ENCODE results near the gene TREML1.

The TREML1 gene

GRCh38 chr6:41179163-41179562 is 25.0 kb upstream of the TREML1 start:
- no peak for DNase-seq (ENCODE audit: low read depth in 2 of 2)

DNA sequence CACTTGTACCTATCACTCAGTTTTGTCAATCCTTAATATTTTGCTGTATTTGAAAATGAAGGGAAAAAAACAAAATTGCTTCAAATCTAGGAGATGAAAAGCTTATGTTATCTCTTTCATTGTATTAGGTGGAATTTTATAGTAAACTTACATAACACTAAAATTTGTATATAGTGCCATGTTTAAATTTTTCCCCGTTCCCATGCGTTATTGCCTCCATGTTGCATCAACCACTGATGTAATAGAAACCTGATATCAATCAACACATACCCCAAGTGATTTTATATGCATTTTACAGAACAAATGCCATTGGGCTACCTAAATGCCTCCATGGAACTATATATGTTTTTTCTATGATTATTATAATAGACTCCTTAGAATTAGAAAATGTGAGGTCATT is 23.5 kb upstream of the TREML1 start:
- DNase-seq (ENCODE audit: low read depth in 2 of 2): no peak

- DNase-seq (ENCODE audit: low read depth in 2 of 2): no peak
Measured at GRCh38 chr6:41177287-41177686, 23.1 kb upstream of the TREML1 start.

DNA sequence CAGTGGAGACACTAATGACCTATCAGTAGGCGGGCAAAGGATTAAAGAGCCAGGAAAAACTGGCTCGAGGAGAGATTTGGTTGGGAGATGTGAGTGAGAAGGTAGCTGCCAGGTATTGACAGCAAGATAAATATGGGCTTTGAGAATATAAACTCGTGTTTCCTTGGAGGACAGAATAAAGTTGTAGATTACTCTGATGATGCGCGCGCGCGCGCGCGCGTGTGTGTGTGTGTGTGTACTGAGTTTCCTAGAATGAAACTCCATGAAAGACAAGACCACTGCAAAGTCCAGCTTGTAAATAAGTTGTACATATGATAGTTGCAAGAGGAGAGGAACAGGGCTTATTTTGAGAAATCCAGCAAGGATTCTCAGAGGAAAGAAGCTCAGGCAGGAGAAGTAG is 22.0 kb upstream of the TREML1 start:
- DNase-seq (ENCODE audit: low read depth in 2 of 2): no peak

- no peak for DNase-seq (ENCODE audit: low read depth in 2 of 2)
Measured at GRCh38 chr6:41175084-41175483, 20.9 kb upstream of the TREML1 start.

GRCh38 chr6:41174610-41175009 is 20.5 kb upstream of the TREML1 start:
- DNase-seq (ENCODE audit: low read depth in 2 of 2): no peak

- no peak for DNase-seq (ENCODE audit: low read depth in 2 of 2)
Measured at GRCh38 chr6:41171908-41172307, 17.8 kb upstream of the TREML1 start.

DNA sequence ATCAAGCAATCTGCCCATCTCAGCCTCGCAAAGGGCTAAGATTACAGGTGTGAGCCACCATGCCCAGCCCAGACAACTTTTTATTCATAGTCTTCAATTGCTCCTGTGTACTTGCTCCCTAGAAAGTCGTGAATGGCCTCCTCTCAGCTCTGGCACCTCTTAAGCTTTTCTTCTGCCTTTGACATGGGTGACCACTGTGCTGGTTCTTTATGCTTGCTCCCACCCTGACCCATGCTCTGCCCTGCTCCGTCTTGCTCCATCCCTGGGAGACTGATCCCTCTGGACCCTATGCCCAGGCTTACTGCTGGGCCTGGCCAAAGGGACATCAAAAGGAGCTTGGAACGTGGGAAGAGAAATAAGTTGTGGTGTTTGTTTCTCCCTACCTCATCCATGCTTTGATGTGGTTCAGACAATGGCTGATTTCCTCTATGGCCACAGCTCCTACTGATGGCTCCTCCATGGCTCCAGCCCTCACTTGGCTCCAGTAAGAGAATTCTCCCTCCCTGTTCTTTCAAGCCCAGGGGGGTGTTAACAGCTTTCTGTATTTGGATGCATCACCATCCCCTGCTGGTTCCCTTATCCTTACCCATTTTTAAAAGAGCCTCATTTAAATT is 16.5 kb upstream of the TREML1 start:
- DNase-seq (ENCODE audit: low read depth in 2 of 2): no peak

DNA sequence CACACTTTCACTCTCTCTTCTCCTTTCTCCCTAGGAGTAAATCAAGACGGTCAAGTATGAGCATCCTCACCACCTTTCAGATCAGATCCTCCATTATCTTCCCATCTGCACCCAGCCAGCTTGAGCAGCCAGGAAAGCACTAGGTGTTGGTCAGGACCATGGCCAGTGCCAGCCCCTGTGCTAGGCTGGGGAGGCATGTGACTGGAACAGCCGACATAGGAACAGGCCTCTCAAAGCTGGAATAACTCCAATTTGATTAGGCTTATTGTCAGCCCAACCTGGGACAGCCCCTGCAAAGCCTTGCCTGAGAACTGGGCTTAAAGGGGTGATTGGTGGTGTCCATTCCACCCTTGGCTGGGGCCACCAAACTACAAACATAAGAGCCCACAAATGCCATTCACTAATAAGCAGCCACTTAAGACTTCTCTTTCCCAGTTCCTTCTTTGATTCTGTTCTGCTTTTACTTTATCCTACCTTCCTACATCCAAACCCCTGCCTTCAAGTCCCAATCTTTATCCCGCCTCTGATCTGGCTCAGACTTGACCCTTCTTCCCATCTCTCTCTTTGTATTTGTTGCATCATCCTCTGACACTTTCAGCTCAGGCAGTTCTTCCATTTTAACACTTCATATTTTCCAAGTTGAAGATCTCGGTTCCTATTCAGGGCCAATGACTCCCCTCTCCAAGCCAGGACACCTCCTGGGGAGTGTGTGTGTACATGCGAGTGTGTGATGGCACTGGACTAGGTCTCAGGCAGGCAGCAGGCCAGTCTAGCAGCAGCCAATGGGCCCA is 13.2 kb upstream of the TREML1 start:
- DNase-seq (ENCODE audit: low read depth in 2 of 2): no peak

DNA sequence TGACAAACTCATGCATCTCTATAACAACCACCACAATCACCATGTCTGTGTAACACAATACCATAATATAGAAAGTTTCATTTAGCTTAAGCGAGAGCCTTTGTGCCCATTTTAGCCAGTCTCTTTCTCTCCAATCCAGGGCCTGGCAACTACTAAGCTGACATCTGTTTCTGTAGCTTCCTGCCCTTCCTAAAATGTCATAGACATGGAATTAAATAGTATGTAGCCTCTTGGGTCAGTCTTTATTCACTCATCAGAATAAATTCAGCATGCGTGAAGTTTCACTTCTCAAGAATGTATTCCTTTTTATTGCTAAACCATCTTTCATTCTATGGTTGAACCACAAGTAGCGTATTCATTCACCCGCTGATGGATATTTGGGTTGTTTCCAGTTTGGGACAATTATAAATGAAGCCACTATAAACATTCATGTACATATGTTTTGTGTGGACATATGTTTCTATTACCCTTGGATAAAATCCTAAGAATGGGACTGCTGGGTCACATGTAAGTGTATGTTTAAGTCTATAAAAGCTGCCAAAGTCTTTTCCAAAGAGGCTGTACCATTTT is 10.5 kb upstream of the TREML1 start:
- DNase-seq (ENCODE audit: low read depth in 2 of 2): no peak

DNA sequence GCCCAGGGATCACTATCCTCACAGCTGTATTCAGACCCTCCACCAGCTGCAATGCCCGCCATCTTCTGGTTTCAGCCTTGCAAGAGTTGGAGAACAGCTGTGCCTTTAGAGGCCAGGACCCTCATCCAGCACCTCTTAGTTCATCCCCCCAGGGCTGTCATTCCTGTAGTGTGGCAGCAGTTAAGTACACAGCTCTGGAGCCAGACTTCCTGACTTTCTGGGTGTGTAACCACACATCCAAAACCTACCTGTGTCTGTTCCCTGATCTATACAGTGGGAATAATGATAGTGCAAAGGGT is 9.2 kb upstream of the TREML1 start:
- DNase-seq (ENCODE audit: low read depth in 2 of 2): no peak

DNA sequence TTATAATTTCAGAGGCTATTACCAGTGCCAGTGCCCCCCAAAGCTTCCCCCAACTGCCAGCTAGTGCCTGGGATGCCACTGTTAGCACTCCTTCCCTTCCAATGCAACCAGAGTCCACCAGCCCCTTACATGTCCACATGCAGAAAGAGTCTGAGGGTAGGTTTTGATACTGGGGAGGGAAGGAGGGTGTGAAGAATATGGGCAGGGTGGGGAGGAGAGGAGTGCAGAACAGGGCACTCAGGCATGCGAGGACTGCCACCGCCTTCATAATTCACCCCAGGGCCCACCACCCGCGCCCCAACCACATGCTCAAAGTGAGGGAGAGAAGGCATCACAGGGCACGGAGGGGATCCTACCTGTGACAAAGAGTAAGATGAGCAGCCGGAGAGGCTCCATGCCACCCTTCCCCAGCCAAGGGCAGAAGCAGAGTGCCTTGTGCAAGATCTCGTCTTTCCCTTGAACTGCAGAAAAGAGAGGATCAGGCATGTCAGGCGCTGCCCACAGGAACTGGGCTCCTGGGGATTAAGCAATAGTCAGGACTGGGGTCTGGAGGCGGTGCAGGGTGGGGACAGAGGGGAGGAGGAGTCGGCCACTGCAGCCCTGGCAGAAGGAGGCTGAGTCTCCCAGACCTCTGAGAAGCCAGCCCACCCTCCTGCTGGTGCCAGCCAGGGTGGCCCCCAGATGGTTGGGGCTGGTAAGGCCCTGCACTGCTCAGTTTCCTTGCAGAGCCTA is 8.7 kb upstream of the TREML1 start, which contains the start of gene TREM2:
Gene TREM2, minus strand, starts transcription at position 430 of the 732 bp plus-strand sequence. Its CDS starts 34 bp downstream, at position 396.
- DNase-seq (ENCODE audit: low read depth in 2 of 2): no peak

GRCh38 chr6:41161851-41162552 is 7.9 kb upstream of the TREML1 start:
- no peak for DNase-seq (ENCODE audit: low read depth in 2 of 2)

DNA sequence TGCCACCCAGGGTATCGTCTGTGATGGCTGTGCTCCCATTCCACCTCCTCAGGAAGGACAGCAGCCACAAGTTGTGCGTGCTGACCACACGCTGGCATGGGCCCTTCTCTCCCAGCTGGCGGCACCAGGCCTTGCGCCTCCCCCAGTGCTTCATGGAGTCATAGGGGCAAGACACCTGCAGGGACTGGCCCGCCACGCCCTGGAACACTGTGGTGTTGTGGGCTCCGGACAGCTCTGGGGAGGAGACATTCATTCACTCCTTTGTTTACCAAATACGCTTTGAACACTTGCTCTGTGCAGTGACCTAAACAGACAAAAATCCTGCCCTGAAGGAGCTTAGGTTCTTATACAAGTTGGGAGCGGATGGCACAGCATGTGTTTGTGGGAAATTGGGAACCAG is 7.2 kb upstream of the TREML1 start:
- DNase-seq (ENCODE audit: low read depth in 2 of 2): no peak

- no peak for DNase-seq (ENCODE audit: low read depth in 2 of 2)
Measured at GRCh38 chr6:41160933-41161332, 6.8 kb upstream of the TREML1 start.

- no peak for DNase-seq (ENCODE audit: low read depth in 2 of 2)
Measured at GRCh38 chr6:41159415-41160082, 5.4 kb upstream of the TREML1 start.

GRCh38 chr6:41157323-41157722 is 3.2 kb upstream of the TREML1 start:
- no peak for DNase-seq (ENCODE audit: low read depth in 2 of 2)

- no peak for DNase-seq (ENCODE audit: low read depth in 2 of 2)
Measured at GRCh38 chr6:41156771-41157170, 2.6 kb upstream of the TREML1 start.

DNA sequence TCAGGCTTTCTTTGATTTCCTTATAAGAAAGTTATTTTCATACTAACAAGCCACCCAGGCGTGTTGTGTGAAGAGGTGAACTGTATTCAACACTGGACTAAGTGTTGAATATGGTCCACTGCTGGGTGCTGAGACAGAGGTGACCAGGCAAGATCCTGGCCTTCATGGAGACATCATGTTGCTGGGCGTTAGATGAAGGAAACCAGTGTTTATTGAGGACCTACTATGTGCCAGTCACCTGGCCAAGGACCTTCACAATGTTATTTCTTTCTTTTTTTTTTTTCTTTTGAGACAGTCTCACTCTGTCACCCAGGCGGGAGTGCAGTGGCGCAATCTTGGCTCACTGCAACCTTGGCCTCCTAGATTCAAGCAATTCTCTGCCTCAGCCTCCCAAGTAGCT is 1.9 kb upstream of the TREML1 start:
- DNase-seq (ENCODE audit: low read depth in 2 of 2): no peak

DNA sequence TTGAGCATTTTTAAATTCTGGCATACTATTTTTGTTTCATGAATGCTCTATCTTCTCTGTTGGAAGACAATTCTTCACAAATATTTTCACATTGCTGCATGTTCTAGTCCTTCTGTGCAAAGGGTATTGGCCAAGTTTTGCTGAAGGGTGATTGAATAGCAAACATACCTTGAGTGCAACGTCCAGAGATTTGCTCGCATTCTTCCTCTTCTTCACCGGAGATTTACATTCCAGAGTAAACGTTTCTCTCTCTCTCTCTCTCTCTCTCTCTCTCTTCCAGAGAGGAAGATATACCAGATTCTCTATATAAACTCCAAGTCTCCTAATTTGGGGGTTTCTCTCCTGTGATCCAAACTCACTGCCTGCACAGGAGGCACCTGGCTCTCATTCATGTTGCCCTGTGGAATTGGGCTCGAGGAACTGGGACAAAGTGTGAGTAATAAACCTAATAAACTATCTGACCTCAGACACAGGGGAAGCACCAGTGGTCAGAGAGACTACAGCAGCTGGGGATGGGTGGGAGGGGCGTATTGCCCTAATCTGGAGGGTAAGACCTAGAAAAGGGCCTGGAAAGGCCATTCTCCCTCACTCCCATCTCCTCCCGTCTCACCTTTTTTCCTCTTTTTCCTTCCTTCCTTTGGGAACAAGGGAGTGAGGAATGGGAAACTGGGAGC is 1.1 kb upstream of the TREML1 start:
- no peak for DNase-seq (ENCODE audit: low read depth in 2 of 2)

GRCh38 chr6:41153451-41153850 is 696 bp downstream of the TREML1 start:
- DNase-seq (ENCODE audit: low read depth in 2 of 2): no peak

All from stimulated activated CD4-positive, alpha-beta T cell treated with anti-CD3 and anti-CD28 coated beads, Interleukin-1b, Interleukin-23, amount 100 ng/mL, for 1 hour (primary cell).